ENCODE data around the gene ATP10B. TPM values are rescaled to one million over a fixed set of nuclear protein-coding genes. Genes with fewer than 3 reads are reported as not detected.
"Not testable (repeated sequence)": the region's sequence is repeated elsewhere in the genome, so short reads cannot be mapped to it uniquely, and the experiment has no call there.

ATP10B gene, protein sequence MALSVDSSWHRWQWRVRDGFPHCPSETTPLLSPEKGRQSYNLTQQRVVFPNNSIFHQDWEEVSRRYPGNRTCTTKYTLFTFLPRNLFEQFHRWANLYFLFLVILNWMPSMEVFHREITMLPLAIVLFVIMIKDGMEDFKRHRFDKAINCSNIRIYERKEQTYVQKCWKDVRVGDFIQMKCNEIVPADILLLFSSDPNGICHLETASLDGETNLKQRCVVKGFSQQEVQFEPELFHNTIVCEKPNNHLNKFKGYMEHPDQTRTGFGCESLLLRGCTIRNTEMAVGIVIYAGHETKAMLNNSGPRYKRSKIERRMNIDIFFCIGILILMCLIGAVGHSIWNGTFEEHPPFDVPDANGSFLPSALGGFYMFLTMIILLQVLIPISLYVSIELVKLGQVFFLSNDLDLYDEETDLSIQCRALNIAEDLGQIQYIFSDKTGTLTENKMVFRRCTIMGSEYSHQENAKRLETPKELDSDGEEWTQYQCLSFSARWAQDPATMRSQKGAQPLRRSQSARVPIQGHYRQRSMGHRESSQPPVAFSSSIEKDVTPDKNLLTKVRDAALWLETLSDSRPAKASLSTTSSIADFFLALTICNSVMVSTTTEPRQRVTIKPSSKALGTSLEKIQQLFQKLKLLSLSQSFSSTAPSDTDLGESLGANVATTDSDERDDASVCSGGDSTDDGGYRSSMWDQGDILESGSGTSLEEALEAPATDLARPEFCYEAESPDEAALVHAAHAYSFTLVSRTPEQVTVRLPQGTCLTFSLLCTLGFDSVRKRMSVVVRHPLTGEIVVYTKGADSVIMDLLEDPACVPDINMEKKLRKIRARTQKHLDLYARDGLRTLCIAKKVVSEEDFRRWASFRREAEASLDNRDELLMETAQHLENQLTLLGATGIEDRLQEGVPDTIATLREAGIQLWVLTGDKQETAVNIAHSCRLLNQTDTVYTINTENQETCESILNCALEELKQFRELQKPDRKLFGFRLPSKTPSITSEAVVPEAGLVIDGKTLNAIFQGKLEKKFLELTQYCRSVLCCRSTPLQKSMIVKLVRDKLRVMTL (N-terminal part only)
- total RNA-seq = 10 to 100 TPM; 17.9 to 29.6 (median 23.5) TPM

DNA sequence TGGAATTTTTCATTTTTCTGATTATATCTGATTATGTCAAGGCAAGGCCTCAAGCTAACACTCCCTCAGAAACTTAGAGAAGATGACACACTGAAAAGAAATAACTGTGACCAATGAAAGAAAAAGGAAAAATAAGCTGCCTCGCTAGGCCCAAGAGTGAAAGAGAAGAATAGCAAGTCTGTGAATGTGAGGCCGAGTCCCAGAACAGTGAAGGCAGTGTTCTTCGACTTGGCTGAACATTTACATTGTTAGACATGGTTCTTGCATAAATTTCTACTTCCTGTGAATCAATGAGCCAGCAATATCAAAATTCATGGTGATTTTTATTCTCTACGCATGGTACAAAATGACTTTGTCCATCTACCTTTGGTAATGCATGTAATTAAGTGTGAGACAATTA lies at the start of gene ATP10B:
TSS of gene ATP10B (minus strand) at position 163 of the 400 bp plus-strand sequence. CDS start 164,137 bp downstream, outside the sequence.
- TF ChIP-seq, protein P1, sequence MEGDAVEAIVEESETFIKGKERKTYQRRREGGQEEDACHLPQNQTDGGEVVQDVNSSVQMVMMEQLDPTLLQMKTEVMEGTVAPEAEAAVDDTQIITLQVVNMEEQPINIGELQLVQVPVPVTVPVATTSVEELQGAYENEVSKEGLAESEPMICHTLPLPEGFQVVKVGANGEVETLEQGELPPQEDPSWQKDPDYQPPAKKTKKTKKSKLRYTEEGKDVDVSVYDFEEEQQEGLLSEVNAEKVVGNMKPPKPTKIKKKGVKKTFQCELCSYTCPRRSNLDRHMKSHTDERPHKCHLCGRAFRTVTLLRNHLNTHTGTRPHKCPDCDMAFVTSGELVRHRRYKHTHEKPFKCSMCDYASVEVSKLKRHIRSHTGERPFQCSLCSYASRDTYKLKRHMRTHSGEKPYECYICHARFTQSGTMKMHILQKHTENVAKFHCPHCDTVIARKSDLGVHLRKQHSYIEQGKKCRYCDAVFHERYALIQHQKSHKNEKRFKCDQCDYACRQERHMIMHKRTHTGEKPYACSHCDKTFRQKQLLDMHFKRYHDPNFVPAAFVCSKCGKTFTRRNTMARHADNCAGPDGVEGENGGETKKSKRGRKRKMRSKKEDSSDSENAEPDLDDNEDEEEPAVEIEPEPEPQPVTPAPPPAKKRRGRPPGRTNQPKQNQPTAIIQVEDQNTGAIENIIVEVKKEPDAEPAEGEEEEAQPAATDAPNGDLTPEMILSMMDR (IDR thresholded peaks at IDR 0.05) = no peak
- intact Hi-C loops (cut with DNase I; ENCODE audit: low total_unique reads) = no loop called here
- DNase-seq (ENCODE audit: low spot score in 2 of 2) = no peak
- no peak within 1 kb of the TSS for H3K4me3 ChIP-seq (ENCODE audit: low read depth, poor library complexity, severe bottlenecking)
- WGBS, 2 donors = 67 to 85% methylated on average over 4 of the region's 4 CpGs

DNA sequence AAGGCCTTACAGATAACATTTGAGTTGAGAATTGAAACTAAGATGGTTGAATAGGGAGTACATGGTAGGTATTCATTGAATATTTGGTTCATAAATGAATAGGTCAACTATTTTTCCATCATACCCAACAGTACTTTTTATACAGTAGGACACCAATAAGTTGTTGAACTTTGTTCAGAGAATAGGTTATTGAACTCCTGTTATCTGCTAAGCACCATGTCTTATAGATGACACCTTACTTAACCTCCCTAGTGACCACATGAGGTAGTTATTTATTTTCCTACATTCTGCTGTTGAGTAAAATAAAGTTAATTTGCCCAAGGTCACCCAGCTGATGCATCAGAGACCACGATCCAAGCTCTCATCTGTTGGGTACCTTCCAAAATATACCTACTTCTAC lies 49.6 kb upstream of the ATP10B start:
- TF ChIP-seq, protein P1 (IDR thresholded peaks at IDR 0.05) = no peak
- TF ChIP-seq POLR2A (IDR thresholded peaks at IDR 0.05) = no peak
- intact Hi-C loops (cut with DNase I; ENCODE audit: low total_unique reads) = no loop called here
- WGBS, 2 donors = 73 to 84% methylated on average over 1 of the region's 1 CpG
- H3K4me3 ChIP-seq (ENCODE audit: low read depth, poor library complexity, severe bottlenecking) = no peak overlapping the region
- no peak for DNase-seq (ENCODE audit: low spot score in 2 of 2)

DNA sequence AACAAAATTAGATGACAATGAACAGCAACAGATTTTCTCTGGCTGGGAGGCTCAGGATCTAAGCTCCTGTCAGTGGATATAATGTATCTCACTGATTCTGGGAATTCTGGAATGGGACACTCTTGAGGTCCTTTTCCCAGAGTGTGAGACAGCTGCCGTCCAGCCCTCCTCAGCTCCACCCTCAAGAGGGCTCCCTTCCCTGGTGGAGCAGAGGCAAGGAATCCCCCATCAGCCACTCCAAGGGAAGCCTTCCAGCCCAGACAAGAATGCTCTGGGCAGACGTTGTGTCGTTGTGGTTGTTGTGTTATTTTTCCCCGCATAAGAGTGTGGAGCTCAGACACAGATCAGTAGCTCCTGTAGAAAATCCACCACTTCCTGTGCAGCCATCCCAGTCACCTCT lies 47.7 kb upstream of the ATP10B start:
- intact Hi-C loops (cut with DNase I; ENCODE audit: low total_unique reads) = no loop called here
- no peak for DNase-seq (ENCODE audit: low spot score in 2 of 2)
- WGBS, 2 donors = 27 to 44% methylated on average over 4 of the region's 4 CpGs
- TF ChIP-seq, protein P1 (IDR thresholded peaks at IDR 0.05) = no peak
- TF ChIP-seq POLR2A (IDR thresholded peaks at IDR 0.05) = no peak
- H3K4me3 ChIP-seq (ENCODE audit: low read depth, poor library complexity, severe bottlenecking) = no peak overlapping the region

DNA sequence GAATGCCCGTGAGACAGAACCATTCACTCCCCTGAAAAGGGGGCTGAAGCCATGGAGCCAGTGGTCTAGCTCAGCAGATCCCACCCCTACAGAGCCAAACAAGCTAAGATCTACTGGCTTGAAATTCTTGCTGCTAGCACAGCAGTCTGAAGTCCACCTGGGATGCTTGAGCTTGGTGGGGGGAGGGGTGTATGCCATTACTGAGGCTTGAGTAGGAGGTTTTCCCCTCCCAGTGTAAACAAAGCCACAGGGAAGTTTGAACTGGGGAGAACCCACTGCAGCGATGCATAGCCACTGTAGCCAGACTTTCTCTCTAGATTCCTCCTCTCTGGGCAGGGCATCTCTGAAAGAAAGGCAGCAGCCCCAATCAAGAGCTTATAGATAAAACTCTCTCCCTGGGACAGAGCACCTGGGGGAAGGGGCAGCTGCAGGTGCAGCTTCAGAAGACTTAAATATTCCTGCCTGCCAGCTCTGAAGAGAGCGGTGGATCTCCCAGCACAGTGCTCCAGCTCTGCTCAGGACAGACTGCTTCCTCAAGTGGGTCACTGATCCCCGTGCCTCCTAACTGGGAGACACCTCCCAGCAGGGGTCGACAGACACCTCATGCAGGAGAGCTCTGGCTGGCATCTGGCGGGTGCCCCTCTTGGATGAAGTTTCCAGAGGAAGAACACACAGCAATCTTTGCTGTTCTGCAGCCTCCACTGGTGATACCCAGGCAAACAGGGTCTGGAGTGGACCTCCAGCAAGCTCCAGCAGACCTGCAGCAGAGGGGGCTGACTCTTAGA lies 41.4 kb upstream of the ATP10B start:
- H3K4me3 ChIP-seq (ENCODE audit: low read depth, poor library complexity, severe bottlenecking); intact Hi-C loops (cut with DNase I; ENCODE audit: low total_unique reads); DNase-seq (ENCODE audit: low spot score in 2 of 2): not testable (repeated sequence)
- WGBS, 2 donors = 91 to 98% methylated on average over 6 of the region's 6 CpGs

DNA sequence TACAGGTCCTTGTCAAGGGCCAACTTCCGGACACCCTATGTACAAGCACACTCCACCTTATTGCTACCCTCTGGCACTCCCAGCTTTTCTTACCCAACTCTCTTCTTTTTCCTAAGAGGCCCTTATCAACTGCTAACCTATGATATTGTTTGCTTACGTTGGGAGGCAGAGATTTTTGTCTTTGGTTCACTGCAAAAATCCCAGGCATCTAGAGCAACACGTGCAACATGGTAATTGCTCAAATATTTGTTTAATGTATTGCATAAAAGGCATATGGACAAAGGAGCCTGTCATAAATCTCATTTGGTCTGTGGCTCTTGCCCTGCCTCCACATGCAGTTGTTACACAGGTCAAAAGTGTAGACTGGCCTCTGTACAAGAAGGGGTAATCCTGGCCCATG lies 35.8 kb upstream of the ATP10B start:
- 60 to 74% methylated on average over 3 of the region's 3 CpGs for WGBS, 2 donors
- intact Hi-C loops (cut with DNase I; ENCODE audit: low total_unique reads) = no loop called here
- TF ChIP-seq POLR2A (IDR thresholded peaks at IDR 0.05) = no peak
- TF ChIP-seq, protein P1 (IDR thresholded peaks at IDR 0.05) = no peak
- no peak for DNase-seq (ENCODE audit: low spot score in 2 of 2)
- no peak overlapping the region for H3K4me3 ChIP-seq (ENCODE audit: low read depth, poor library complexity, severe bottlenecking)

DNA sequence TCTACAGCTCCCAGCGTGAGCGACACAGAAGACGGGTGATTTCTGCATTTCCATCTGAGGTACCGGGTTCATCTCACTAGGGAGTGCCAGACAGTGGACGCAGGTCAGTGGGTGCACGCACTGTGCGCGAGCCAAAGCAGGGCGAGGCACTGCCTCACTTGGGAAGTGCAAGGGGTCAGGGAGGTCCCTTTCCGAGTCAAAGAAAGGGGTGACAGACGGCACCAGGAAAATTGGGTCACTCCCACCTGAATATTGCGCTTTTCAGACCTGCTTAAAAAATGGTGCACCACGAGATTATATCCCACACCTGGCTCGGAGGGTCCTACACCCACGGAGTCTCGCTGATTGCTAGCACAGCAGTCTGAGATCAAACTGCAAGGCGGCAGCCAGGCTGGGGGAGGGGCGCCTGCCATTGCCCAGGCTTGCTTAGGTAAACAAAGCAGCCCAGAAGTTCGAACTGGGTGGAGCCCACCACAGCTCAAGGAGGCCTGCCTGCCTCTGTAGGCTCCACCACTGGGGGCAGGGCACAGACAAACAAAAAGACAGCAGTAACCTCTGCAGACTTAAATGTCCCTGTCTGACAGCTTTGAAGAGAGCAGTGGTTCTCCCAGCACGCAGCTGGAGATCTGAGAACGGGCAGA lies 21.7 kb upstream of the ATP10B start:
- WGBS, 2 donors = 14 to 28% methylated on average over 18 to 21 of the region's 21 CpGs
- H3K4me3 ChIP-seq (ENCODE audit: low read depth, poor library complexity, severe bottlenecking); intact Hi-C loops (cut with DNase I; ENCODE audit: low total_unique reads); DNase-seq (ENCODE audit: low spot score in 2 of 2): not testable (repeated sequence)
